Measurements from ENCODE around the gene MYBPC3.

Gene MYBPC3

DNA sequence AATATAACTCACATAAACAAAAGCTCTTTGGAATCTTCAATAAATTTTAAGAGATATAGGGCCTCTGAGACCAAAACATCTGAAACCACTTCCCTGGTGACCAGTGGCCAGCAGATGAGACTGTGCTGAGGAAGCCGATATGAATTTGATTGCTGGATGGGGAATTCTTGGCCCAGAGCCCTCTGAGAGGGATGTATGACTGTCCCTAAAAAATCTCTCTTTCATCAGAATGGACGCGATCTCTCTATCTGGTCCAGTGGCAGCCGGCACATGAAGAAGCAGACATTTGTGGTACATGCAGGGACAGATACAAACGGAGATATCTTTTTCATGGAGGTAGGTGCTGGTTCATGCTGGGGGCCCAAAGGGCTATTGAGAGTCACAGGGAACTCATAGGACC, 37.5 kb downstream of the MYBPC3 start:
- no peak for DNase-seq

GRCh38 chr11:47308050-47308823, 44.3 kb downstream of the MYBPC3 start:
- no peak for DNase-seq

- no peak for DNase-seq
Observed at GRCh38 chr11:47306484-47306844, 46.0 kb downstream of the MYBPC3 start.

DNA sequence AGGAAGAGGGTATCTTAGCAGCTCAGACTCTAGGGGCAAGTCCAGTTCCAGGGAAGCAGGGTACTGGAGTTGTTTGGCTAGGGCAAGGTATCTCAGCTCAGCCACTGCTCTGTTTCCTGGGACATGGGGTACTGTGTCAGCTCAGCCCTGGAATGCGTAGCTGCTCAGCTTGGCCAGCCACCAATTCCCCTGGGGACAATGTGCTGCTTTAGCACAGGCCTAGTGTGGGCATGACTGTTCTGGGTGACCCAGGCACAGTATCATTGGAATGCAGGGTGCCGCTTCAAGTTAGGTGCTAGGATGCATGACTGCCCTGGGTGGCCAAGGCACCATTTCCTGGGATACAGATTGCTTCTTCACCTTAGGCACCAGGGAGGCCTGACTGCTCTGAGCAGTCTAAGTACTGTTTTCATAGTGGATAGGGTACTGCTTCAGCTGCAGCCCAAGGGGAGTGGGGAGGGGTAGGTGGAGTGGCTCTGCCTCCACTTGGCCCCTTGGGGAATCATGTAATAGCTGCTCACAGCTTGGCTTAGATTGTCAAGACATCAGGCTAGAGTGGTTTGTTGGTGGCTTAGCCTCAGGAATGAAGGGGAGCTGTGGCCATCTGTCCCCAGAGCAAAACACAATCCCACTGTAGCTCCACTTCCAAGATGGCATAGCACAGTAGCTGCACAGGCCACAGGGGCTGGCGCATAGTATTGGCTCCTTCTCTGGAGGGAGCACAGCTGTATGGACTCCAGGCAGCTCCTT, 46.6 kb downstream of the MYBPC3 start:
- no peak for DNase-seq

- no peak for DNase-seq
Observed at GRCh38 chr11:47302853-47303252, 49.6 kb downstream of the MYBPC3 start.

GRCh38 chr11:47299078-47299477, 53.4 kb downstream of the MYBPC3 start:
- DNase-seq: no peak

DNA sequence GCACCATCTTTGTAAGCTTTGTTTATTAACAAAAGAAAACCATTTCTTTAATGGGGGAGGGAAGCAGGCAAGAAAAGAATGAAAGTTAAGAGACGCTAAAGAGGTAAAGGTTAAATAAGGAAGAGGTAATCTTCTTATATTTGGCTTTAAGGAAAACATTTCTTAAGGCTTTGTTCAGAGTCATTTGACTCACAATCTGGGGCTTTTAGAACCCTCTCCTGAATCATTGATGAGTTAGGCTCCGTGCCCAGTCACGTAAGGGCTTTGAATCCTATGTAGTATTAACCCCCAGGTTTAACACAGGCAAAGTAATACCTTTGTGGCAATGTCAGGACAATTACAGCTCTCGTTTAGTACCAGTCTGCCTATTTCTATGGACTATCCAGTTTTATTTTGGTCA, 56.5 kb downstream of the MYBPC3 start:
- no peak for DNase-seq

- no peak for DNase-seq
Observed at GRCh38 chr11:47295385-47295784, 57.1 kb downstream of the MYBPC3 start.

- no peak for DNase-seq
Observed at GRCh38 chr11:47289856-47290255, 62.6 kb downstream of the MYBPC3 start.

DNA sequence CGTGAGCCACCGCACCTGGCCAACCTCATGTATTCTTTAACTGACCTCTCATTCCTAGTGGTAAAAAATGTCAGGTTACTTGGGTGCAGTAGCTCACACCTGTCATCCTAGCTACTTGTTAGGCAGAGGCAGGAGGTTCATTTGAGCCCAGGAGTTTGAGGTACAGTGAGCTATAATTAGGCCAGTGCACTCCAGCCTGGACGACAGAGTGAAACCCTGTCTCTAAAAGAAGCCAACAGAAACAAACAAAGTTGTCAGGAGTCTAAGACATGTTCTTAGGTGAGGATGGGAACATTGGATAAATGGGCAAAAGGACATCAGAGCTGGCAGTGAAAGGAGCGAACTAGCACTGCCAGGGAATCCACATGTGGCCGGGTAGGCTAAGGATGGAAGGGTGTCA, 64.4 kb downstream of the MYBPC3 start:
- no peak for DNase-seq

GRCh38 chr11:47285969-47286770, 66.3 kb downstream of the MYBPC3 start:
- no peak for DNase-seq

DNA sequence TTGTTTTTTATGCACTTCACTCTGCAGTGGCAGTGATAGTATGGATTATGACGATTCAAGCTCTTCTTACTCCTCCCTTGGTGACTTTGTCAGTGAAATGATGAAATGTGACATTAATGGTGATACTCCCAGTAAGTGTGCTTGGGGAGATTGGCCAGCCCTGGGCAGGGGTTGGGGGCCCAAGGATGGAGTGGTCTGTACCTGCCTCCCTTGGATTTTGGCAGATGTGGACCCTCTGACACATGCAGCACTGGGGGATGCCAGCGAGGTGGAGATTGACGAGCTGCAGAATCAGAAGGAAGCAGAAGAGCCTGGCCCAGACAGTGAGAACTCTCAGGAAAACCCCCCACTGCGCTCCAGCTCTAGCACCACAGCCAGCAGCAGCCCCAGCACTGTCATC, 68.4 kb downstream of the MYBPC3 start:
- no peak for DNase-seq

DNA sequence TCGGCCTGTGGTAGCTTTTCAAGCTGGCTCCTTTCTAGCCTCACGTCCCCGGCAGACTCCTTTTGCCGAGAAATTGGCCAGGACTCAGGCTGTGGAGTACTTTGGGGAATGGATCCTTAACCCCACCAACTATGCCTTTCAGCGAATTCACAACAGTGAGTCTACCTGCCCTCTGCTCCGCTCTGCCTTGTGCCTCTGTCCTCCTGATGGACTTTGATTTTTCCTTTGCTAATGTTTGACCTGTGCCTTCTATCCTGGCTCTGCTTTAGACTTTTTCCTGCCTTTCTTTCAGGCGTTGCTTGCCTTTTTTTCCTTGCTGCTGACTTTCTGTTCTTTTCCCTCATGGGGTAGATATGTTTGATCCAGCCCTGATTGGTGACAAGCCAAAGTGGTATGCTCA, 70.0 kb downstream of the MYBPC3 start:
- no peak for DNase-seq

Data from activated naive CD4-positive, alpha-beta T cell (primary cell).